K562 (cell line): Measurements from ENCODE around the gene ABCC1. TPM values are rescaled to one million over a fixed set of nuclear protein-coding genes. Genes with fewer than 3 reads are reported as not detected.

Experiments used
- ATAC-seq: fragments of 200-7000 bp; cut with Tn5 transposase; 3 replicates; pipeline ENCODE4 v1.9.1; 2020; ENCODE audit warnings: moderate library complexity
- BruUV-seq: library from RNA; stranded (reverse); fragments of 400-500 nt; replicated peaks from 2 replicates; lab custom pipeline; 2021; lab: Mats Ljungman, UMichigan
- CTCF ChIA-PET: fragments of 300-600 bp; formaldehyde crosslinking; extraction: SDS; loops from one replicate; lab custom pipeline; 2021; ENCODE audit warnings: low intra/inter-chr PET ratio; lab: Yijun Ruan, JAX
- POLR2A ChIA-PET: fragments of 300-600, 350-650 bp; sonication (Branson Sonifier 250); formaldehyde crosslinking; extraction: SDS; loops from one replicate; lab custom pipeline; 2021; ENCODE audit warnings: antibody characterized with exemption, inconsistent platforms; lab: Yijun Ruan, JAX
- DNase-seq, 4 experiments: peaks; one replicate each; pipeline versions ENCODE4 v3.0.0 to v3.0.0-alpha.2; 2011 to 2018; ENCODE audit warnings: low spot score in 3 of 4, mixed read lengths in 3 of 4; ENCODE audit errors: extremely low read depth in 1 of 4
- FAIRE-seq: peaks from 2 replicates; lab custom pipeline; 2011; peaks lifted over from hg19 to GRCh38; lab: Jason Lieb, UNC
- H2AFZ ChIP-seq: 2 replicates; pipeline ENCODE4 v1.6.0; 2011; ENCODE audit warnings: low read depth, low read length, control low read depth, inconsistent platforms
- H3K27ac ChIP-seq: fragments of 200-600 bp; 3 replicates; pipeline ENCODE4 v1.8.0; 2011; ENCODE audit warnings: low read depth, mild to moderate bottlenecking, control low read depth, inconsistent platforms, low read length, moderate library complexity, mixed read lengths; ENCODE audit errors: extremely low read depth
- H3K27me3 ChIP-seq, 2 experiments: fragments of 300-600 bp in 1 of 2; 2 replicates in 1 of 2; 3 replicates in 1 of 2; pipeline versions ENCODE4 v1.6.0 to v1.8.0; 2011; ENCODE audit warnings: inconsistent platforms in 2 of 2, low read length in 2 of 2, mild to moderate bottlenecking in 1 of 2, mixed read lengths in 1 of 2, moderate library complexity in 1 of 2; ENCODE audit not compliant: control insufficient read depth in 2 of 2, insufficient read depth in 2 of 2
- H3K36me3 ChIP-seq: fragments of 300-600 bp; 3 replicates; pipeline ENCODE4 v1.8.0; 2011; ENCODE audit warnings: mild to moderate bottlenecking, low read length, inconsistent platforms; ENCODE audit not compliant: control insufficient read depth, insufficient read depth
- H3K4me1 ChIP-seq, 2 experiments: fragments of 200-600 bp in 1 of 2; replicated peaks in 1 of 2; 2 replicates in 1 of 2; 3 replicates in 1 of 2; pipeline versions ENCODE4 v1.5.1 to v1.8.0; 2011; ENCODE audit warnings: inconsistent platforms in 2 of 2, low read length in 2 of 2, mild to moderate bottlenecking in 1 of 2, mixed read lengths in 1 of 2, moderate library complexity in 1 of 2; ENCODE audit not compliant: control insufficient read depth in 2 of 2, insufficient read depth in 2 of 2
- H3K4me2 ChIP-seq: 2 replicates; pipeline ENCODE4 v1.6.1; 2011; ENCODE audit warnings: low read length, control low read depth, inconsistent platforms, mixed read lengths; ENCODE audit not compliant: insufficient read depth
- H3K4me3 ChIP-seq: fragments of 200-600 bp; sonication (generic), shearing (Covaris generic); 2 replicates; pipeline ENCODE4 v1.5.1; 2016; ENCODE audit warnings: control low read depth, inconsistent platforms
- H3K79me2 ChIP-seq: fragments of 200-600 bp; 3 replicates; pipeline ENCODE4 v1.8.0; 2011; ENCODE audit warnings: low read length, inconsistent platforms; ENCODE audit not compliant: control insufficient read depth, insufficient read depth
- H3K9ac ChIP-seq, 2 experiments: 2 replicates each; pipeline versions ENCODE4 v1.6.0 to v1.6.1; 2011; ENCODE audit warnings: low read depth in 2 of 2, low read length in 2 of 2, control low read depth in 1 of 2, inconsistent platforms in 1 of 2, mild to moderate bottlenecking in 1 of 2, mixed read lengths in 1 of 2; ENCODE audit not compliant: insufficient read depth in 1 of 2
- H3K9me1 ChIP-seq: one replicate; pipeline ENCODE4 v1.6.0; 2011; ENCODE audit warnings: inconsistent platforms, mild to moderate bottlenecking, low read length, moderate library complexity; ENCODE audit not compliant: control insufficient read depth, insufficient read depth
- H3K9me3 ChIP-seq: replicated peaks from 2 replicates; pipeline ENCODE4 v1.5.1; 2011; ENCODE audit warnings: low read depth, low read length, inconsistent platforms; ENCODE audit not compliant: control insufficient read depth, insufficient read depth
- H4K20me1 ChIP-seq: replicated peaks from 2 replicates; pipeline ENCODE4 v1.6.1; 2011; ENCODE audit warnings: low read length, inconsistent platforms, mixed read lengths; ENCODE audit not compliant: control insufficient read depth, insufficient read depth
- E2F3 ChIP-seq: fragments of 250-450 bp; sonication (Bioruptor Pico); IDR thresholded peaks from 2 replicates; pipeline ENCODE4 v1.4.0; 2020; ENCODE audit warnings: mild to moderate bottlenecking
- KLF16 ChIP-seq: IDR thresholded peaks from 2 replicates; pipeline ENCODE4 v1.6.1; 2016; ENCODE audit warnings: antibody characterized with exemption
- MTA3 ChIP-seq: fragments of 450-650 bp; formaldehyde crosslinking; IDR thresholded peaks from 2 replicates; pipeline ENCODE4 v1.6.1; 2017; ENCODE audit warnings: mild to moderate bottlenecking, borderline replicate concordance
- NBN ChIP-seq: fragments of 450-650 bp; IDR thresholded peaks from 2 replicates; pipeline ENCODE4 v1.6.1; 2016; ENCODE audit warnings: low read depth, mild to moderate bottlenecking
- NR4A1 ChIP-seq, 2 experiments: fragments of 250-450 bp in 1 of 2; fragments of 450-650 bp in 1 of 2; sonication (Bioruptor Pico) in 1 of 2; IDR thresholded peaks; 2 replicates each; pipeline versions ENCODE4 v1.4.0 to v1.6.1; 2016 to 2020; ENCODE audit warnings: mild to moderate bottlenecking in 2 of 2, missing compliant biosample characterization in 1 of 2, missing genetic modification characterization in 1 of 2, moderate library complexity in 1 of 2
- PURB ChIP-seq: sonication (generic); formaldehyde crosslinking; IDR thresholded peaks from 2 replicates; pipeline ENCODE4 v1.9.0; 2021; ENCODE audit warnings: low read depth, mild to moderate bottlenecking, missing genetic modification reagents
- TOE1 ChIP-seq, 2 experiments: fragments of 450-650 bp in 1 of 2; sonication (generic) in 1 of 2; formaldehyde crosslinking in 1 of 2; IDR thresholded peaks; 2 replicates each; pipeline versions ENCODE4 v1.7.1 to v1.8.0; 2016 to 2022; ENCODE audit warnings: borderline replicate concordance in 2 of 2, mild to moderate bottlenecking in 2 of 2, antibody characterized with exemption in 1 of 2, inconsistent platforms in 1 of 2, low read depth in 1 of 2, missing genetic modification reagents in 1 of 2, moderate library complexity in 1 of 2
- VEZF1 ChIP-seq: fragments of 200-800 bp; sonication (Bioruptor generic); IDR thresholded peaks from 2 replicates; pipeline ENCODE4 v1.6.1; 2017; ENCODE audit warnings: missing genetic modification characterization, missing compliant biosample characterization
- ZKSCAN8 ChIP-seq: fragments of 200-800 bp; sonication (Bioruptor generic); IDR thresholded peaks from 2 replicates; pipeline ENCODE4 v1.6.1; 2016; ENCODE audit warnings: missing genetic modification characterization, missing compliant biosample characterization
- ZNF445 ChIP-seq: fragments of 250-450 bp; sonication (Bioruptor Pico); IDR thresholded peaks from 2 replicates; pipeline ENCODE4 v1.4.0; 2020; ENCODE audit warnings: low read depth, mild to moderate bottlenecking, moderate library complexity
- WGBS: fragments of 100-300 bp; shearing (Covaris generic); methylation state at CpG from one replicate; pipeline ENCODE4 v1.1.6; 2016; ENCODE audit warnings: low coverage, mixed read lengths; ENCODE audit not compliant: insufficient coverage; ENCODE audit errors: missing lambda C conversion rate; 5-methylcytosine and 5-hydroxymethylcytosine counted together
- in situ Hi-C: fragments of 300-500 bp; cut with MboI; formaldehyde crosslinking; loops from 4 replicates; pipeline ENCODE4 v1.15.0; 2018; ENCODE audit warnings: inconsistent platforms, mixed read lengths
- intact Hi-C: fragments of 100-400 bp; cut with micrococcal nuclease; formaldehyde crosslinking; loops from 2 replicates; pipeline ENCODE4 v1.14.2; 2022
- polyA plus RNA-seq, 8 experiments: library from polyadenylated mRNA; depleted of rRNA in 4 of 8; stranded (reverse) in 5 of 8; unstranded in 3 of 8; fragments of >200 nt; fragmentation: Nextera tagmentation in 2 of 8; fragmentation: Illumina TruSeq in 1 of 8; extraction: Ambion mirVana in 2 of 8; extraction: Trizol in 1 of 8; gene quantifications; 2 replicates each; pipeline versions ENCODE4 v1.2.1 to v1.2.3, GENCODE V29; 2011 to 2014; ENCODE audit warnings: inconsistent platforms in 1 of 8, missing spikeins in 1 of 8
- total RNA-seq, 7 experiments: library from RNA; depleted of rRNA in 6 of 7; stranded (reverse); fragments of >200 nt in 6 of 7; fragmentation: Illumina TruSeq in 2 of 7; extraction: Trizol in 2 of 7; gene quantifications; 2 replicates each; pipeline versions ENCODE4 v1.2.1 to v1.2.3, GENCODE V29; 2011 to 2021; ENCODE audit warnings: low replicate concordance in 1 of 7
- TF ChIP-seq, protein P1 (sequence below), 3 experiments: fragments of 200-800 bp in 1 of 3; fragments of 250-450 bp in 1 of 3; fragments of 450-650 bp in 1 of 3; sonication (Bioruptor Pico) in 1 of 3; sonication (Bioruptor generic) in 1 of 3; formaldehyde crosslinking in 1 of 3; IDR thresholded peaks; 2 replicates each; pipeline versions ENCODE4 v1.6.1 to v1.8.0; 2016 to 2022; ENCODE audit warnings: mild to moderate bottlenecking in 2 of 3, missing genetic modification characterization in 2 of 3, missing compliant biosample characterization in 1 of 3, moderate library complexity in 1 of 3

The ABCC1 gene
- total and polyA plus RNA-seq, 9 of the 15 experiments (the other 6 are each of a cell fraction or from before 2014, with no cell fraction given), result 3.9 to 41.6 (median 10.0) TPM

DNA sequence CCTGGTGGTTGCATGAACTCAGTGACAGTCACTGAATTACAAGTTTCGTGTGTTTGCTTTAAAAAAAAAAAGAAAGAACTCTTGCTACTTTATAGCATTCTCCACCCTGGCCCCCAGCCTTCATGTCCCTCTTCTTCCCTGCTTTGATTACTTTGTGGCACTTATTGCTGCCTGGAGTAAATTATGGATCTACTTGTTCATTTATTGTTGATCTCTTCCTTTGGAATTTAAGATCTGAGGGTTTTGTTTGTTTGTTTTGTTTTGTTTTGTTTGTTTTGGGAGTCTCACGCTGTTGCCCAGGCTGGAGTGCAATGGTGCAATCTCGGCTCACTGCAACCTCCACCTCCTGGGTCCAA lies 147.4 kb downstream of the ABCC1 start:
- WGBS, result 78% methylated on average over 3 of the region's 3 CpGs
- Histone ChIP-seq H3K4me1 (no peaks in the 10 kb centered on the region; a peak in 1 of 5 replicates), H2AFZ (no peak overlapping the region), H4K20me1 (no peaks in the 10 kb centered on the region), H3K9ac (no peak overlapping the region), H3K4me2 (no peak overlapping the region), H3K27me3 (no peaks in the 10 kb centered on the region)
- no peak for ATAC-seq
- TF ChIP-seq PURB (CRISPR knock-in tag) (no peak), ZKSCAN8 (CRISPR knock-in tag) (no peak), VEZF1 (CRISPR knock-in tag) (no peak), NBN (no peak), TOE1 (IDR thresholded peaks at IDR 0.05; ENCODE audit: borderline replicate concordance) (no peak), TOE1 (CRISPR knock-in tag; IDR thresholded peaks at IDR 0.05; ENCODE audit: borderline replicate concordance, low read depth) (no peak), E2F3 (CRISPR knock-in tag) (no peak), MTA3 (no peak), KLF16 (no peak), NR4A1 (CRISPR knock-in tag; IDR thresholded peaks at IDR 0.05) (no peak), NR4A1 (tag; IDR thresholded peaks at IDR 0.05) (no peak), ZNF445 (CRISPR knock-in tag) (no peak)
- TF ChIP-seq, protein P1, sequence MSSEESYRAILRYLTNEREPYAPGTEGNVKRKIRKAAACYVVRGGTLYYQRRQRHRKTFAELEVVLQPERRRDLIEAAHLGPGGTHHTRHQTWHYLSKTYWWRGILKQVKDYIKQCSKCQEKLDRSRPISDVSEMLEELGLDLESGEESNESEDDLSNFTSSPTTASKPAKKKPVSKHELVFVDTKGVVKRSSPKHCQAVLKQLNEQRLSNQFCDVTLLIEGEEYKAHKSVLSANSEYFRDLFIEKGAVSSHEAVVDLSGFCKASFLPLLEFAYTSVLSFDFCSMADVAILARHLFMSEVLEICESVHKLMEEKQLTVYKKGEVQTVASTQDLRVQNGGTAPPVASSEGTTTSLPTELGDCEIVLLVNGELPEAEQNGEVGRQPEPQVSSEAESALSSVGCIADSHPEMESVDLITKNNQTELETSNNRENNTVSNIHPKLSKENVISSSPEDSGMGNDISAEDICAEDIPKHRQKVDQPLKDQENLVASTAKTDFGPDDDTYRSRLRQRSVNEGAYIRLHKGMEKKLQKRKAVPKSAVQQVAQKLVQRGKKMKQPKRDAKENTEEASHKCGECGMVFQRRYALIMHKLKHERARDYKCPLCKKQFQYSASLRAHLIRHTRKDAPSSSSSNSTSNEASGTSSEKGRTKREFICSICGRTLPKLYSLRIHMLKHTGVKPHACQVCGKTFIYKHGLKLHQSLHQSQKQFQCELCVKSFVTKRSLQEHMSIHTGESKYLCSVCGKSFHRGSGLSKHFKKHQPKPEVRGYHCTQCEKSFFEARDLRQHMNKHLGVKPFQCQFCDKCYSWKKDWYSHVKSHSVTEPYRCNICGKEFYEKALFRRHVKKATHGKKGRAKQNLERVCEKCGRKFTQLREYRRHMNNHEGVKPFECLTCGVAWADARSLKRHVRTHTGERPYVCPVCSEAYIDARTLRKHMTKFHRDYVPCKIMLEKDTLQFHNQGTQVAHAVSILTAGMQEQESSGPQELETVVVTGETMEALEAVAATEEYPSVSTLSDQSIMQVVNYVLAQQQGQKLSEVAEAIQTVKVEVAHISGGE (CRISPR knock-in tag; IDR thresholded peaks at IDR 0.05), result no peak
- TF ChIP-seq, all 486 proteins: peak for 0
- Histone ChIP-seq H3K27ac (no peak overlapping the region), H3K9me3 (no peaks in the 10 kb centered on the region), H3K9me1 (no peaks in the 10 kb centered on the region), H3K36me3 (peaks cover 73% of the 10 kb centered on the region), H3K79me2 (no peaks in the 10 kb centered on the region), H3K4me3 (no peak overlapping the region)
- DNase-seq, result no peak
- intact Hi-C loops (no loop called here), in situ Hi-C loops (no loop called here)
- no peak for FAIRE-seq
- BruUV-seq, result no TSS peak
- ChIA-PET POLR2A (interaction anchor here (0.7 to 0.8 kb wide), 2 partner anchors 8 to 249 kb away, joined by 3 to 4 read pairs; no protein-coding TSS in a partner anchor), CTCF (no interaction called here)
